Testis (tissue), 2 donors: ENCODE results near the gene PLXNA1.

Source experiments
- POLR2A ChIP-seq: fragments of 450-650 bp; IDR thresholded peaks from one replicate; pipeline ENCODE4 v1.6.1; 2017; ENCODE audit warnings: antibody characterized with exemption, mild to moderate bottlenecking, moderate library complexity
- TF ChIP-seq, protein P1 (sequence below), 3 experiments: fragments of 450-650 bp in 2 of 3; fragments of 200-600 bp in 1 of 3; sonication (generic) in 1 of 3; IDR thresholded peaks; one replicate each; pipeline ENCODE4 v1.5.1; 2016 to 2019; ENCODE audit warnings: antibody characterized with exemption in 3 of 3, mild to moderate bottlenecking in 2 of 3, moderate library complexity in 1 of 3

DNA sequence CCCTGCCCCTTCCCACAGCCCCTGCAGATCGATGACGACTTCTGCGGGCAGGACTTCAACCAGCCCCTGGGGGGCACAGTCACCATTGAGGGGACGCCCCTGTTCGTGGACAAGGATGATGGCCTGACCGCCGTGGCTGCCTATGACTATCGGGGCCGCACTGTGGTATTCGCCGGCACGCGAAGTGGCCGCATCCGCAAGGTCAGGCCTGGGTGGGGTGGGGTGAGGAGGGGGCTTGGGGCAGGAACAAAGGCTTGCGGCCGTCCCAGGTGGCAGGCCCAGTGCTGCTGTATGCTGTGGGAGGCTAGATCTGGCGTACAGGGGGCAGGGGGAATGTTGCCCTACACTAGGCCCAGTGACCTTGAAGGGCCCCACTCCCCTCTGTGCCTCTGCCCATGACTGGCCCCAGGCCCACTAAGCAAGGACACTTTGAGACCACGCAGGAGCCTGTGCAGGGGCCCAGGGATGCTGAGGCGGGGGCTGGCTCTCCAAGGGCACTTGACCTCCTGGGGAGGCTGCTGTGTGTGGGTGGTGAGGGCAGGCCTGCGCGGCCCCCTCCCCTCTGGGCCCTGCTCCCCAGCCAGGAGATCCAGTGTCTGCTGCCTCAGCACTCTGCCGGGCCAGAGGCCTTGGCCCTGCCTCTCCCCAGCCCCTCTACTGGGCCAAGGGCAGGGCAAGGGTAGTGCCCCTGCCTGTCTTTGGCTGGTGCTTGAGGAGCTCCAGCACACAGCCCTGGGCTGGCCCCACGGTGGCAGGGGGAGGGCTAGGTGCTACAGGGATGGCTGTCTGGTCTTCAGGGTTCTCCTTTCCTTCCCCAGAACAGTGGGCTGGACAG, 8.7 kb downstream of the PLXNA1 start:
- TF ChIP-seq, protein P1, sequence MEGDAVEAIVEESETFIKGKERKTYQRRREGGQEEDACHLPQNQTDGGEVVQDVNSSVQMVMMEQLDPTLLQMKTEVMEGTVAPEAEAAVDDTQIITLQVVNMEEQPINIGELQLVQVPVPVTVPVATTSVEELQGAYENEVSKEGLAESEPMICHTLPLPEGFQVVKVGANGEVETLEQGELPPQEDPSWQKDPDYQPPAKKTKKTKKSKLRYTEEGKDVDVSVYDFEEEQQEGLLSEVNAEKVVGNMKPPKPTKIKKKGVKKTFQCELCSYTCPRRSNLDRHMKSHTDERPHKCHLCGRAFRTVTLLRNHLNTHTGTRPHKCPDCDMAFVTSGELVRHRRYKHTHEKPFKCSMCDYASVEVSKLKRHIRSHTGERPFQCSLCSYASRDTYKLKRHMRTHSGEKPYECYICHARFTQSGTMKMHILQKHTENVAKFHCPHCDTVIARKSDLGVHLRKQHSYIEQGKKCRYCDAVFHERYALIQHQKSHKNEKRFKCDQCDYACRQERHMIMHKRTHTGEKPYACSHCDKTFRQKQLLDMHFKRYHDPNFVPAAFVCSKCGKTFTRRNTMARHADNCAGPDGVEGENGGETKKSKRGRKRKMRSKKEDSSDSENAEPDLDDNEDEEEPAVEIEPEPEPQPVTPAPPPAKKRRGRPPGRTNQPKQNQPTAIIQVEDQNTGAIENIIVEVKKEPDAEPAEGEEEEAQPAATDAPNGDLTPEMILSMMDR (IDR thresholded peaks at IDR 0.05): no peak
- no peak for TF ChIP-seq POLR2A
